Hippocampal formation (tissue), 2 donors: Measurements from ENCODE around the gene RS1.

Experiments used
- DNase-seq, 2 donors: peaks; one replicate each; lab custom pipeline; 2025; lab: John Stamatoyannopoulos, UW

Gene RS1

GRCh38 chrX:18672008-18672407 lies at the start of gene RS1:
Gene RS1, minus strand, starts transcription at chrX:18672108. Its CDS starts 40 bp downstream, at chrX:18672068.
- no peak for DNase-seq

- DNase-seq, result no peak
Measured at GRCh38 chrX:18719852-18720251, 47.9 kb upstream of the RS1 start.

GRCh38 chrX:18714910-18715309 lies 43.0 kb upstream of the RS1 start:
- DNase-seq, result no peak

GRCh38 chrX:18709833-18710232 lies 37.9 kb upstream of the RS1 start:
- no peak for DNase-seq

GRCh38 chrX:18707426-18708049 lies 35.6 kb upstream of the RS1 start, which contains the start of gene PPEF1:
Gene PPEF1, plus strand, starts transcription at chrX:18707645. Its CDS starts 136 bp downstream, at chrX:18707781.
- no peak for DNase-seq

- no peak for DNase-seq
Measured at GRCh38 chrX:18702362-18703195, 30.7 kb upstream of the RS1 start.

GRCh38 chrX:18701621-18702361 lies 29.9 kb upstream of the RS1 start:
- no peak for DNase-seq

- no peak for DNase-seq
Measured at GRCh38 chrX:18698737-18699650, 27.1 kb upstream of the RS1 start.

- no peak for DNase-seq
Measured at GRCh38 chrX:18696653-18697052, 24.7 kb upstream of the RS1 start.

- DNase-seq, result no peak
Measured at GRCh38 chrX:18692541-18692940, 20.6 kb upstream of the RS1 start.

GRCh38 chrX:18691431-18691830 lies 19.5 kb upstream of the RS1 start:
- DNase-seq, result no peak

- no peak for DNase-seq
Measured at GRCh38 chrX:18687856-18688495, 16.1 kb upstream of the RS1 start.

GRCh38 chrX:18682979-18683387 lies 11.1 kb upstream of the RS1 start:
- DNase-seq, result no peak

GRCh38 chrX:18681996-18682395 lies 10.1 kb upstream of the RS1 start:
- no peak for DNase-seq

- DNase-seq, result no peak
Measured at GRCh38 chrX:18677161-18677869, 5.4 kb upstream of the RS1 start.

GRCh38 chrX:18676470-18676869 lies 4.6 kb upstream of the RS1 start:
- no peak for DNase-seq

GRCh38 chrX:18676050-18676449 lies 4.1 kb upstream of the RS1 start:
- no peak for DNase-seq

GRCh38 chrX:18674788-18675735 lies 3.2 kb upstream of the RS1 start:
- peak; percentile 54 to 74 for DNase-seq

- DNase-seq, result peak in 1 of 2 donors; percentile 19
Measured at GRCh38 chrX:18674417-18674787, 2.5 kb upstream of the RS1 start.
